ENCODE results near the gene LGALSL. TPM values are rescaled to one million over a fixed set of nuclear protein-coding genes. Genes with fewer than 3 reads are reported as not detected.

Gene LGALSL
- total RNA-seq, 1 experiment from 2014 or later, result 23.8 TPM

GRCh38 chr2:64434039-64434657 is 19.8 kb upstream of the LGALSL start:
- H2BK5ac ChIP-seq (ENCODE audit: insufficient read length, low read length), result no peak overlapping the region
- no peaks in the 10 kb centered on the region for H4K20me1 ChIP-seq (ENCODE audit: control insufficient read depth, insufficient read depth, insufficient read length)
- DNase-seq, result no peak
- H2AK5ac ChIP-seq (ENCODE audit: insufficient read length, low read length), result no peak overlapping the region
- H4K8ac ChIP-seq (replicated peaks; ENCODE audit: insufficient read length, low read depth, low read length), result no peak overlapping the region
- H3K79me1 ChIP-seq (ENCODE audit: insufficient read depth, low read depth, low read length, poor library complexity, severe bottlenecking), result no peaks in the 10 kb centered on the region
- Mint-ChIP-seq H3K4me3 (no peak overlapping the region), H3K27ac (no peak overlapping the region), H3K27me3 (ENCODE audit: low read depth) (peaks cover 2% of the 10 kb centered on the region; the same call in 1 of the 2 replicates), H3K9me3 (peaks cover 0 to 3% of the 10 kb centered on the region in 2 experiments; a peak in 1 of 5 replicates), H3K4me1 (no peaks in the 10 kb centered on the region), H3K36me3 (ENCODE audit: insufficient read depth in 1 of 3, low read depth in 3 of 3) (no peaks in the 10 kb centered on the region; a peak in 1 of 7 replicates)
- no peaks in the 10 kb centered on the region for H3K79me2 ChIP-seq (ENCODE audit: insufficient read depth, low read length)
- H3K9me3 ChIP-seq (ENCODE audit: control insufficient read depth, low read depth, low read length), result no peaks in the 10 kb centered on the region
- H3K27ac ChIP-seq (ENCODE audit: insufficient read length, low read depth, low read length), result no peak overlapping the region
- H3K56ac ChIP-seq (ENCODE audit: insufficient read length, low read depth, low read length), result no peak overlapping the region
- H3K4ac ChIP-seq (ENCODE audit: low read depth, low read length), result no peak overlapping the region
- H4K5ac ChIP-seq (ENCODE audit: insufficient read length, low read depth, low read length), result no peak overlapping the region
- no peak overlapping the region for H3K23ac ChIP-seq (ENCODE audit: insufficient read length, low read depth, low read length)
- no peak overlapping the region for H2BK120ac ChIP-seq (ENCODE audit: low read depth, low read length, poor library complexity, severe bottlenecking)
- no peak overlapping the region for H2AFZ ChIP-seq (ENCODE audit: low read length)
- no CpG with 5 or more reads among the region's 4 CpGs for WGBS (ENCODE audit: extremely low coverage, insufficient read length, low lambda C conversion rate)
- no peak overlapping the region for H3K14ac ChIP-seq (ENCODE audit: insufficient read depth, low read length)
- H3K4me1 ChIP-seq (ENCODE audit: insufficient read depth, low read length), result no peaks in the 10 kb centered on the region
- no peak overlapping the region for H3T11ph ChIP-seq (ENCODE audit: low read length)
- H2BK12ac ChIP-seq (ENCODE audit: insufficient read length, low read depth, low read length), result no peak overlapping the region
- H2BK20ac ChIP-seq (ENCODE audit: low read depth, low read length, poor library complexity, severe bottlenecking), result no peak overlapping the region
- no peak overlapping the region for H4K91ac ChIP-seq (ENCODE audit: insufficient read length, low read depth, low read length)
- no peaks in the 10 kb centered on the region for H3K27me3 ChIP-seq (ENCODE audit: insufficient read depth, low read length)
- no peak overlapping the region for H3K18ac ChIP-seq (ENCODE audit: insufficient read length, low read depth, low read length)
- no peak for TF ChIP-seq CTCF (conservative IDR thresholded peaks at IDR 0.05)
- no peak overlapping the region for H3K9ac ChIP-seq (ENCODE audit: extremely low read depth, insufficient read length, low read length)
- no peaks in the 10 kb centered on the region for H3K23me2 ChIP-seq (ENCODE audit: insufficient read length, low read depth, low read length, poor library complexity, severe bottlenecking)
- no peak overlapping the region for H2BK15ac ChIP-seq (ENCODE audit: low read depth, low read length)
- no peak overlapping the region for H3K4me2 ChIP-seq (ENCODE audit: insufficient read depth, insufficient read length, low read length)

All from H9 (cell line).